ENCODE data around the gene IMMT. TPM values are rescaled to one million over a fixed set of nuclear protein-coding genes. Genes with fewer than 3 reads are reported as not detected.

The IMMT gene
- total RNA-seq, 2 donors from 2014 or later, result 96.8 to 99.9 TPM

DNA sequence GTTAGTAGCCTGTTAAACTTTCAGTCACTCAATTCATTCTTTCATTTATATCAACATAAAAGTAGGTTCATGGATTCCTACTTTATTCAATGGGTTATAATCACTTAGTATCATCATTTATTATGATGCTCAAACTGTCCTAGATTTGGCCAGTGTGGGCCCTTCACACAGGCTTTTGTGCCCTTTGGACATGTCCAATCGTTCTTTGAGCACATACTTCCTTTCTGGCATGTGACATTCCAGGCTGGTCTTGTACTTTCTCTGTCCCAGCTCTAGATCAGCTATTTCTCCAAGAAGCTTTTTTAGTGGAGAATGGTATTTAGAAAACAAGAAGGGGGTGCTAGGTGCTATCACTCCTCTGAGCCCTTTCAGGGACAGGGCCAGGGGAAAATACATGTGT is 101.0 kb downstream of the IMMT start:
- H3K9me3 Mint-ChIP-seq, result no peaks in the 10 kb centered on the region
- no peak overlapping the region for H3K4me3 ChIP-seq (ENCODE audit: low read length)
- H3K9me3 ChIP-seq (ENCODE audit: control insufficient read depth, low read length), result no peaks in the 10 kb centered on the region
- H3K27me3 ChIP-seq (ENCODE audit: control insufficient read depth, insufficient read depth, low read length, poor library complexity, severe bottlenecking), result no peaks in the 10 kb centered on the region
- no peaks in the 10 kb centered on the region for H3K27me3 Mint-ChIP-seq (ENCODE audit: insufficient read depth)
- 91 to 97% methylated on average over 1 of the region's 1 CpG for WGBS, 2 experiments (ENCODE audit: insufficient coverage in 1 of 2, insufficient read length in 1 of 2)
- no peaks in the 10 kb centered on the region for H3K4me1 ChIP-seq (ENCODE audit: control insufficient read depth, insufficient read depth, low read length)
- H3K36me3 ChIP-seq (ENCODE audit: control insufficient read depth, insufficient read depth, low read length), result peaks cover 77% of the 10 kb centered on the region
- H3K4me3 Mint-ChIP-seq, result no peak overlapping the region
- H3K27ac Mint-ChIP-seq, result no peak overlapping the region
- TF ChIP-seq, protein P1, sequence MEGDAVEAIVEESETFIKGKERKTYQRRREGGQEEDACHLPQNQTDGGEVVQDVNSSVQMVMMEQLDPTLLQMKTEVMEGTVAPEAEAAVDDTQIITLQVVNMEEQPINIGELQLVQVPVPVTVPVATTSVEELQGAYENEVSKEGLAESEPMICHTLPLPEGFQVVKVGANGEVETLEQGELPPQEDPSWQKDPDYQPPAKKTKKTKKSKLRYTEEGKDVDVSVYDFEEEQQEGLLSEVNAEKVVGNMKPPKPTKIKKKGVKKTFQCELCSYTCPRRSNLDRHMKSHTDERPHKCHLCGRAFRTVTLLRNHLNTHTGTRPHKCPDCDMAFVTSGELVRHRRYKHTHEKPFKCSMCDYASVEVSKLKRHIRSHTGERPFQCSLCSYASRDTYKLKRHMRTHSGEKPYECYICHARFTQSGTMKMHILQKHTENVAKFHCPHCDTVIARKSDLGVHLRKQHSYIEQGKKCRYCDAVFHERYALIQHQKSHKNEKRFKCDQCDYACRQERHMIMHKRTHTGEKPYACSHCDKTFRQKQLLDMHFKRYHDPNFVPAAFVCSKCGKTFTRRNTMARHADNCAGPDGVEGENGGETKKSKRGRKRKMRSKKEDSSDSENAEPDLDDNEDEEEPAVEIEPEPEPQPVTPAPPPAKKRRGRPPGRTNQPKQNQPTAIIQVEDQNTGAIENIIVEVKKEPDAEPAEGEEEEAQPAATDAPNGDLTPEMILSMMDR (conservative IDR thresholded peaks at IDR 0.05), result no peak
- no peak overlapping the region for H3K27ac ChIP-seq (ENCODE audit: low read depth, low read length)
- no peak overlapping the region for H3K9ac ChIP-seq (ENCODE audit: extremely low read depth, low read length, poor library complexity, severe bottlenecking)
- no peaks in the 10 kb centered on the region for H3K4me1 Mint-ChIP-seq
- H3K36me3 Mint-ChIP-seq (ENCODE audit: low read depth), result peaks cover 64% of the 10 kb centered on the region
- no peak for DNase-seq

Small RNA genes lying within 50 kb of the gene (microRNA-seq; reads per million reads assigned to microRNA genes)
- gene MIR4779 (ENCODE audit: borderline microRNAs expressed), result not detected

Other genes with a start within 250 kb of the IMMT start
- 10 to 100 TPM; 37.9 to 45.5 TPM for gene POLR1A, start 89.6 kb downstream of the IMMT start, total RNA-seq
- 100 to 1,000 TPM; 184 to 191 TPM for gene PTCD3, start 89.2 kb downstream of the IMMT start, total RNA-seq
- 10 to 100 TPM; 29.8 to 30.9 TPM for gene MRPL35, start 4.0 kb upstream of the IMMT start, total RNA-seq
- gene REEP1, start 142.2 kb upstream of the IMMT start, total RNA-seq, result 1 to 10 TPM; 2.9 to 3.8 TPM
- gene KDM3A, start 245.9 kb upstream of the IMMT start, total RNA-seq, result 10 to 100 TPM; 31.8 to 34.4 TPM